NCI-H526 treated with DMSO at 0.1 percent for 48 hours (cell line): ENCODE data around the gene SPDYE17.
"Not testable (repeated sequence)": the region's sequence is repeated elsewhere in the genome, so short reads cannot be mapped to it uniquely, and the experiment has no call there.

ENCODE experiments used
- DNase-seq: peaks from one replicate; lab custom pipeline; 2025; lab: John Stamatoyannopoulos, UW

Gene SPDYE17

GRCh38 chr7:76998764-76999450 is 33.3 kb downstream of the SPDYE17 start:
- peak; percentile 36 for DNase-seq

GRCh38 chr7:76998285-76998589 is 33.9 kb downstream of the SPDYE17 start:
- DNase-seq = no peak

GRCh38 chr7:76997381-76998284 is 34.5 kb downstream of the SPDYE17 start:
- no peak for DNase-seq

GRCh38 chr7:76996932-76997331 is 35.2 kb downstream of the SPDYE17 start:
- DNase-seq = not testable (repeated sequence)

GRCh38 chr7:76994286-76994685 is 37.9 kb downstream of the SPDYE17 start:
- not testable (repeated sequence) for DNase-seq

- DNase-seq = not testable (repeated sequence)
These were observed 38.3 kb downstream of the SPDYE17 start for GRCh38 chr7:76993831-76994230.

- not testable (repeated sequence) for DNase-seq
These were observed 39.3 kb downstream of the SPDYE17 start for GRCh38 chr7:76992871-76993270.

- DNase-seq = not testable (repeated sequence)
These were observed 40.0 kb downstream of the SPDYE17 start for GRCh38 chr7:76992204-76992603.

- not testable (repeated sequence) for DNase-seq
These were observed 42.0 kb downstream of the SPDYE17 start for GRCh38 chr7:76990202-76990601.

- DNase-seq = not testable (repeated sequence)
These were observed 46.0 kb downstream of the SPDYE17 start for GRCh38 chr7:76985924-76986717.

- not testable (repeated sequence) for DNase-seq
These were observed 47.4 kb downstream of the SPDYE17 start for GRCh38 chr7:76984784-76985136.

GRCh38 chr7:76983937-76984783 is 48.0 kb downstream of the SPDYE17 start:
- DNase-seq = not testable (repeated sequence)

- DNase-seq = not testable (repeated sequence)
These were observed 48.8 kb downstream of the SPDYE17 start for GRCh38 chr7:76983333-76983732.

GRCh38 chr7:76982501-76982900 is 49.7 kb downstream of the SPDYE17 start:
- not testable (repeated sequence) for DNase-seq

- not testable (repeated sequence) for DNase-seq
These were observed 50.8 kb downstream of the SPDYE17 start for GRCh38 chr7:76981187-76981970.

GRCh38 chr7:76980576-76980975 is 51.6 kb downstream of the SPDYE17 start:
- not testable (repeated sequence) for DNase-seq

GRCh38 chr7:76977761-76978367 is 54.3 kb downstream of the SPDYE17 start:
- DNase-seq = not testable (repeated sequence)

- not testable (repeated sequence) for DNase-seq
These were observed 57.2 kb downstream of the SPDYE17 start for GRCh38 chr7:76974793-76975579.

- not testable (repeated sequence) for DNase-seq
These were observed 57.8 kb downstream of the SPDYE17 start for GRCh38 chr7:76974336-76974735.
